Breast epithelium (tissue), 3 donors: Measurements from ENCODE around the gene C1orf216.

ENCODE experiments used
- CTCF ChIP-seq, 3 donors: fragments of 450-650 bp; IDR thresholded peaks; one replicate each; pipeline ENCODE4 v1.5.1; 2016 to 2017; ENCODE audit warnings: antibody characterized with exemption in 3 of 3, mild to moderate bottlenecking in 3 of 3, moderate library complexity in 3 of 3
- POLR2A ChIP-seq: fragments of 450-650 bp; IDR thresholded peaks from one replicate; pipeline ENCODE4 v1.6.1; 2016; ENCODE audit warnings: antibody characterized with exemption, mild to moderate bottlenecking, moderate library complexity

- TF ChIP-seq CTCF (IDR thresholded peaks at IDR 0.05), result no peak
- TF ChIP-seq POLR2A, result no peak
These were observed 29.6 kb upstream of the C1orf216 start for GRCh38 chr1:35748326-35748725.
